Activated T-helper 9 cell treated with anti-CD3 and anti-CD28 coated beads, Interleukin-2, amount 50 U/mL, for 16 hours (primary cell): ENCODE data around the gene TLK1.

Experiments used
- DNase-seq: peaks from one replicate; pipeline ENCODE4 v3.0.0-alpha.2; 2020; ENCODE audit warnings: low read depth

TLK1 gene

DNA sequence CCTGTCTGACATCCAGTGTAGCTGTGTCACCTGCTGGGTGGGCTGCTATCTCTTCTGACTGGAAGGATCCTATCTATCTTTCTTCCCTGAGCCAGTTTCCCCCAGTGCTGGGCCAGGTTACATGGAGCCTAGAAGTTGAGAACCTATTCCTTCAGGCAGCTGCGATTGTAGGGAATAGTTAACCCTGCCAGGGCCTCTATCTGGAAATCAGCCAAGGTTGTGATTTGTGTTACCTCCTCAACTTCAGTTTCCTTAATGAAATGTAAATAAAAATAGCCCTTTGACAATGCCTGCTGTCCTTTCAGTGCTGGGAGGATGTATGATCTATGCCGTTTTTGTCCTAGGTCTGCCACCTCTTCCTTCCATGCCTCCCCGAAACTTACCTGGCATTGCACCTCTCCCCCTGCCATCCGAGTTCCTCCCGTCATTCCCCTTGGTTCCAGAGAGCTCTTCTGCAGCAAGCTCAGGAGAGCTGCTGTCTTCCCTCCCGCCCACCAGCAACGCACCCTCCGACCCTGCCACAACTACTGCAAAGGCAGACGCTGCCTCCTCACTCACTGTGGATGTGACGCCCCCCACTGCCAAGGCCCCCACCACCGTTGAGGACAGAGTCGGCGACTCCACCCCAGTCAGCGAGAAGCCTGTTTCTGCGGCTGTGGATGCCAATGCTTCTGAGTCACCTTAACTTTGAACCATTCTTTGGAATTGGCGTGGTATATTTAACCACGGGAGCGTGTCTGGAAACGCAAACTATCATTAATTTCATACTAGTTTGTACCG, 195.1 kb downstream of the TLK1 start:
- DNase-seq = no peak

- no peak for DNase-seq
Measured at GRCh38 chr2:170963386-170963785, 197.3 kb downstream of the TLK1 start.

- DNase-seq = no peak
Measured at GRCh38 chr2:170953941-170954340, 206.8 kb downstream of the TLK1 start.

DNA sequence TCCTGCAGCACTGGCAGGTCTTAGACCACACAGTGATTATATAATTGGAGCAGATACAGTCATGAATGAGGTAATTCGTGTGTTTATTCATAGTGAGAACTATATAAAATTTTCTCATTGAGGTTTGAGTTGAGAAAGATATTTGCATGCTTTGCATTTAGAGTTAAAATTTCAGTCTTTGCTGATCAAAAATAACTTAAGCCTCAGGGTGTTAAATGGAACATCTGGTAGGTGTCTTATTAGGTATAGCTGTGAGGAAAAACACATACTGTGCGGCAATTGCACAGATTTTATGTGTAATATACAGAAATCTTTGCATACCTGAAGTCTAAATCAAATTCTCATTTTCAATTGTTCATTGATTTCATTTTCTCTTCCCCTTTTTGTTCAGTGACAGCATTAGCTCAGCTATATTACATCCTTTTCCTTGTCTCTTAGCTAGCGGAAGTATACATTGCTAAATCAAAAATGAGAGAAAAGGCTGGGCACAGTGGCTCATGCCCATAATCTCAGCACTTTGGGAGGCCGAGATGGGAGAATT, 210.4 kb downstream of the TLK1 start:
- no peak for DNase-seq

GRCh38 chr2:170949415-170949814, 211.3 kb downstream of the TLK1 start:
- no peak for DNase-seq

- DNase-seq = no peak
Measured at GRCh38 chr2:170944545-170944944, 216.1 kb downstream of the TLK1 start.

GRCh38 chr2:170943596-170943995, 217.1 kb downstream of the TLK1 start:
- DNase-seq = no peak

DNA sequence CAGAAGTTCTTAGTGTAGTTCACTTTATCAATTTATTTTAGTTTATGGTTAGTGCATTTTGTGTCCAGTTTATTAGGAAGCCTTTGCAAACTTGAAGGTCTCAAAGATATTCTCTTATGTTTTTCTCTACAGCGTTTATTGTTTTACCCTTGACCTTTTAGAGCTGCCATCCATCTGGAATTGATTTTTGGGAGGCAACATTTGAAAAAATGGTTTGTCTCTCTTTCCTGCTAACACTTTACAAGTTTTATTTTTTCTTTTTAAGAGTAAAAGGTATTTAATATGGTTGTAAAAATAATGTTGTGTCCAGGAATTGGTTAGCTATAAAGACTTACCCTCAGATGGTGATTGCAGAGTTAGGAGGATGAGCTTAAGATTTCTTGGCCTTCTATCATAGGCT, 217.7 kb downstream of the TLK1 start:
- no peak for DNase-seq

DNA sequence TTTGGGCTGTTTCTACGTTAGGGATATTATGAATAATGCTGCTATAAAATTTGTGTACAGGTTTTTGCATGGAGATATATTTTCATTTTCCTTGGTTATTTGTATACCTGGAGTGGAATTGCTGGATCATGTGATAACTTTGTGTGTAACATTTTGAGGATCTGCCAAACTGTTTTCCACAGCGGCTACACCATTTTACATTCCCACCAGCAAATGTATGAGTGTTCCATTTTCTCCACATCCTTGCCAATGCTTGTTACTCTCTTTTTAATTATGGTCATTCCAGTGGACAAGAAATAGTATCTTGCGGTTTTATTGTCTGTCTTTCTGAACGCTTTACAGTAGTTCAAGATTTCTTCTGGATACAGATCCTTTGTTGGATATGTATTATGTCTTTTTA, 218.1 kb downstream of the TLK1 start:
- DNase-seq = no peak
